GM23338 (cell line): Measurements from ENCODE around the gene KLHL6.

Source experiments
- CREB1 ChIP-seq: fragments of 250-450 bp; sonication (Bioruptor Pico); IDR thresholded peaks from 2 replicates; pipeline ENCODE4 v1.5.0; 2020; ENCODE audit warnings: low read depth, mild to moderate bottlenecking, moderate library complexity
- CTCF ChIP-seq, 2 experiments: fragments of 200-600 bp in 1 of 2; sonication (generic) in 1 of 2; conservative IDR thresholded peaks; 2 replicates each; pipeline versions ENCODE4 v1.5.1 to v1.6.1; 2016 to 2017; ENCODE audit warnings: antibody characterized with exemption in 2 of 2, low read depth in 2 of 2, mild to moderate bottlenecking in 2 of 2, moderate library complexity in 1 of 2
- EZH2 ChIP-seq: fragments of 200-600 bp; sonication (generic); IDR thresholded peaks from one replicate; pipeline ENCODE4 v1.8.0; 2017; ENCODE audit warnings: antibody characterized with exemption, mild to moderate bottlenecking, low read depth; ENCODE audit not compliant: unreplicated experiment
- EZH2phosphoT487 ChIP-seq: fragments of 200-600 bp; sonication (generic); IDR thresholded peaks from one replicate; pipeline ENCODE4 v1.8.1; 2018; ENCODE audit warnings: antibody characterized with exemption; ENCODE audit not compliant: unreplicated experiment
- JUNB ChIP-seq: IDR thresholded peaks from one replicate; pipeline ENCODE4 v1.6.1; 2016; ENCODE audit warnings: antibody characterized with exemption; ENCODE audit not compliant: unreplicated experiment
- NANOG ChIP-seq: IDR thresholded peaks from 2 replicates; pipeline ENCODE4 v1.6.1; 2016; ENCODE audit warnings: antibody characterized with exemption, borderline replicate concordance
- POLR2AphosphoS5 ChIP-seq: IDR thresholded peaks from 2 replicates; pipeline ENCODE4 v1.6.1; 2016; ENCODE audit warnings: antibody characterized with exemption, low read depth
- STAT1 ChIP-seq: IDR thresholded peaks from one replicate; pipeline ENCODE4 v1.6.1; 2016; ENCODE audit warnings: antibody characterized with exemption; ENCODE audit not compliant: unreplicated experiment
- ZNF114 ChIP-seq: fragments of 250-450 bp; sonication (Bioruptor Pico); IDR thresholded peaks from 2 replicates; pipeline ENCODE4 v1.5.0; 2020; ENCODE audit warnings: mild to moderate bottlenecking, moderate library complexity
- ZNF331 ChIP-seq: fragments of 250-450 bp; sonication (Bioruptor Pico); IDR thresholded peaks from 2 replicates; pipeline ENCODE4 v1.5.0; 2020; ENCODE audit warnings: low read depth, mild to moderate bottlenecking, moderate library complexity
- TF ChIP-seq, protein P1 (sequence below): IDR thresholded peaks from 2 replicates; pipeline ENCODE4 v1.6.1; 2016; ENCODE audit warnings: antibody characterized with exemption
- TF ChIP-seq, protein P2 (sequence below): IDR thresholded peaks from one replicate; pipeline ENCODE4 v1.6.1; 2018; ENCODE audit warnings: antibody characterized with exemption; ENCODE audit not compliant: unreplicated experiment

GRCh38 chr3:183594636-183595035 is 39.1 kb upstream of the KLHL6 start:
- TF ChIP-seq CTCF (conservative IDR thresholded peaks at IDR 0.05; ENCODE audit: low read depth in 2 of 2) (no peak), POLR2AphosphoS5 (no peak), CREB1 (no peak), EZH2phosphoT487 (no peak), EZH2 (no peak), STAT1 (no peak), ZNF114 (CRISPR knock-in tag) (no peak), NANOG (no peak), JUNB (no peak), ZNF331 (CRISPR knock-in tag) (no peak)
- TF ChIP-seq, protein P1, sequence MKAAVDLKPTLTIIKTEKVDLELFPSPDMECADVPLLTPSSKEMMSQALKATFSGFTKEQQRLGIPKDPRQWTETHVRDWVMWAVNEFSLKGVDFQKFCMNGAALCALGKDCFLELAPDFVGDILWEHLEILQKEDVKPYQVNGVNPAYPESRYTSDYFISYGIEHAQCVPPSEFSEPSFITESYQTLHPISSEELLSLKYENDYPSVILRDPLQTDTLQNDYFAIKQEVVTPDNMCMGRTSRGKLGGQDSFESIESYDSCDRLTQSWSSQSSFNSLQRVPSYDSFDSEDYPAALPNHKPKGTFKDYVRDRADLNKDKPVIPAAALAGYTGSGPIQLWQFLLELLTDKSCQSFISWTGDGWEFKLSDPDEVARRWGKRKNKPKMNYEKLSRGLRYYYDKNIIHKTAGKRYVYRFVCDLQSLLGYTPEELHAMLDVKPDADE, result no peak
- TF ChIP-seq, protein P2, sequence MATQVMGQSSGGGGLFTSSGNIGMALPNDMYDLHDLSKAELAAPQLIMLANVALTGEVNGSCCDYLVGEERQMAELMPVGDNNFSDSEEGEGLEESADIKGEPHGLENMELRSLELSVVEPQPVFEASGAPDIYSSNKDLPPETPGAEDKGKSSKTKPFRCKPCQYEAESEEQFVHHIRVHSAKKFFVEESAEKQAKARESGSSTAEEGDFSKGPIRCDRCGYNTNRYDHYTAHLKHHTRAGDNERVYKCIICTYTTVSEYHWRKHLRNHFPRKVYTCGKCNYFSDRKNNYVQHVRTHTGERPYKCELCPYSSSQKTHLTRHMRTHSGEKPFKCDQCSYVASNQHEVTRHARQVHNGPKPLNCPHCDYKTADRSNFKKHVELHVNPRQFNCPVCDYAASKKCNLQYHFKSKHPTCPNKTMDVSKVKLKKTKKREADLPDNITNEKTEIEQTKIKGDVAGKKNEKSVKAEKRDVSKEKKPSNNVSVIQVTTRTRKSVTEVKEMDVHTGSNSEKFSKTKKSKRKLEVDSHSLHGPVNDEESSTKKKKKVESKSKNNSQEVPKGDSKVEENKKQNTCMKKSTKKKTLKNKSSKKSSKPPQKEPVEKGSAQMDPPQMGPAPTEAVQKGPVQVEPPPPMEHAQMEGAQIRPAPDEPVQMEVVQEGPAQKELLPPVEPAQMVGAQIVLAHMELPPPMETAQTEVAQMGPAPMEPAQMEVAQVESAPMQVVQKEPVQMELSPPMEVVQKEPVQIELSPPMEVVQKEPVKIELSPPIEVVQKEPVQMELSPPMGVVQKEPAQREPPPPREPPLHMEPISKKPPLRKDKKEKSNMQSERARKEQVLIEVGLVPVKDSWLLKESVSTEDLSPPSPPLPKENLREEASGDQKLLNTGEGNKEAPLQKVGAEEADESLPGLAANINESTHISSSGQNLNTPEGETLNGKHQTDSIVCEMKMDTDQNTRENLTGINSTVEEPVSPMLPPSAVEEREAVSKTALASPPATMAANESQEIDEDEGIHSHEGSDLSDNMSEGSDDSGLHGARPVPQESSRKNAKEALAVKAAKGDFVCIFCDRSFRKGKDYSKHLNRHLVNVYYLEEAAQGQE, result no peak
